ENCODE data around the gene ADAMTSL1.
A peak's percentile ranks its signal among the peaks of the same experiment; 100 is the strongest.
"Not testable (repeated sequence)": the region's sequence is repeated elsewhere in the genome, so short reads cannot be mapped to it uniquely, and the experiment has no call there.

Gene ADAMTSL1

GRCh38 chr9:18863791-18864190 lies 389.8 kb downstream of the ADAMTSL1 start:
- no peak for DNase-seq (ENCODE audit: low spot score)

DNA sequence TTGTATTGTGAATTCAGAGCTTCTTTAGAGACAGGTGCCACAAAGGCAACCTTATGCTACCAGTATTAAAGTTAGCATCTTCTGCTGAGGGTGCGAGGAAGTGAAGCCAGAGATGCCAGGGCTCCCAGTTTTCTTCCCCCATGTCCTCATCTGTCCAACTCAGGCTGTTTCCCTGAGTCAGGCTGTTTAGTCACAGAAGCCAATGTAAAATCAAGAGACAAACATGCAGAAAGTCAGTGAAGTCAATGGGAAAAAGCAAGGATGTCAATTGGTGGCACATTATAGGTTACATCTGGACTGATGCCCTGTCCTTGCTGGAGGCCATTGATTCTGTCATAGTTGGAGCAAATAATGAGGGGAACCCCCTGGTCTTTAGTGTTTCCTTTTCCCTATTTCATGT lies 390.6 kb downstream of the ADAMTSL1 start:
- no peak for DNase-seq (ENCODE audit: low spot score)

DNA sequence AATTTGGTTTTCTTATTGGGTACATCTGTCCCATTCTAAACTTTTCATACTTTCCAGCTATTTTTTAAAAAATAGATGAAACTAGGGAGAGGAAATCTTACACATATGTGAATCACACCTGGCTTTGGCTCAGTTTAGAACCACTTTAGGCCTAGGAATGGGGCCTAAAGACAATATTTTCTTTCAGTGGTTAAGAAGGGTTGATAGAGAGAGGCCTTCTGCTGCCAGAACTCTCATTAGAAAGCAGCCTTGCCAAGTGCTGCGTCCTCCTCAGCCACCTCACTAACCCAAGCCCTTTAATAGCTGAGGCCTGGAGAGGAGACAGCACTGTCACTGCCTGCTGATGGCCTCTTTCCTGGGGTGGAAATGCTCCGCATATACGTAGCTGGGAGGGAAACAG lies 391.6 kb downstream of the ADAMTSL1 start:
- no peak for DNase-seq (ENCODE audit: low spot score)

- no peak for DNase-seq (ENCODE audit: low spot score)
These were observed 392.3 kb downstream of the ADAMTSL1 start for GRCh38 chr9:18866121-18866831.

- no peak for DNase-seq (ENCODE audit: low spot score)
These were observed 395.8 kb downstream of the ADAMTSL1 start for GRCh38 chr9:18869725-18870124.

DNA sequence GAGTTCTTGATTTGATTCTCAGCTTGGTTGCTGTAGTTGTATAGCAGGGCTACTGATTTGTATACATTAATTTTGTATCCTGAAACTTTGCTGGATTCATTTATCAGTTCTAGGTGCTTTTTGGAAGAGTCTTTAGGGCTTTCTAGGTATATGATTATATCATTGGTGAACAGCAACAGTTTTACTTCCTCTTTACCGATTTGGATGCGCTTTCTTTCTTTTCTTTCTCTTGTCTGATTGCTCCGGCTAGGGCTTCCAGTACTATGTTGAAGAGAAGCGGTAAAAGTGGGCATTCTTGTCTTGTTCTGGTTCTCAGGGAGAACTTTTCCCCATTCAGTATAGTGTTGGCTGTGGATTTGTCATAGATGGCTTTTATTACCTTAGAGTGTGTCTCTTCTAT lies 400.1 kb downstream of the ADAMTSL1 start:
- DNase-seq (ENCODE audit: low spot score), result no peak

- DNase-seq (ENCODE audit: low spot score), result not testable (repeated sequence)
These were observed 401.0 kb downstream of the ADAMTSL1 start for GRCh38 chr9:18874990-18875389.

DNA sequence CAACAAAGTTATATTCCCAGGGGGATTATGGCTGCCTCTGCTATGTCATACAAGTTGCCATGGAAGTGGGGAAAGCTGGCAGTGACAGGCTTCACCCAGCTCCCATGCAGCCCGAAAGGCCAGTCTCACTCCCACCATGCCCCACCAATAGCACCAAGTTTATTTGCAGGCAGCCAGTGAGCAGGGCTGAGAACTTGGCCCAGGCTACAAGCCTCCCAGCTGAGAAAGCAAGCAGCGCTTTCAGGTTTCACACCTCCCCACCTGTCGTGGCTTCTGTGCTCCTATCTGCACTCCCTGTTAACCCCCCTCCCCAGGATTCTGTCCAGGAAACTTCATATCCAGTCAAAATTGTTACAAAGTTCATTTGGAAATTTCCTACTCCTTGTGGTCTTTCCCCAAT lies 404.0 kb downstream of the ADAMTSL1 start:
- no peak for DNase-seq (ENCODE audit: low spot score)

- DNase-seq (ENCODE audit: low spot score), result peak; percentile 15
These were observed 407.8 kb downstream of the ADAMTSL1 start for GRCh38 chr9:18881758-18882157.

GRCh38 chr9:18887546-18887945 lies 413.6 kb downstream of the ADAMTSL1 start:
- DNase-seq (ENCODE audit: low spot score), result no peak

GRCh38 chr9:18888290-18888689 lies 414.3 kb downstream of the ADAMTSL1 start:
- no peak for DNase-seq (ENCODE audit: low spot score)

GRCh38 chr9:18889550-18889949 lies 415.6 kb downstream of the ADAMTSL1 start:
- no peak for DNase-seq (ENCODE audit: low spot score)

- DNase-seq (ENCODE audit: low spot score), result no peak
These were observed 416.4 kb downstream of the ADAMTSL1 start for GRCh38 chr9:18890372-18890771.

DNA sequence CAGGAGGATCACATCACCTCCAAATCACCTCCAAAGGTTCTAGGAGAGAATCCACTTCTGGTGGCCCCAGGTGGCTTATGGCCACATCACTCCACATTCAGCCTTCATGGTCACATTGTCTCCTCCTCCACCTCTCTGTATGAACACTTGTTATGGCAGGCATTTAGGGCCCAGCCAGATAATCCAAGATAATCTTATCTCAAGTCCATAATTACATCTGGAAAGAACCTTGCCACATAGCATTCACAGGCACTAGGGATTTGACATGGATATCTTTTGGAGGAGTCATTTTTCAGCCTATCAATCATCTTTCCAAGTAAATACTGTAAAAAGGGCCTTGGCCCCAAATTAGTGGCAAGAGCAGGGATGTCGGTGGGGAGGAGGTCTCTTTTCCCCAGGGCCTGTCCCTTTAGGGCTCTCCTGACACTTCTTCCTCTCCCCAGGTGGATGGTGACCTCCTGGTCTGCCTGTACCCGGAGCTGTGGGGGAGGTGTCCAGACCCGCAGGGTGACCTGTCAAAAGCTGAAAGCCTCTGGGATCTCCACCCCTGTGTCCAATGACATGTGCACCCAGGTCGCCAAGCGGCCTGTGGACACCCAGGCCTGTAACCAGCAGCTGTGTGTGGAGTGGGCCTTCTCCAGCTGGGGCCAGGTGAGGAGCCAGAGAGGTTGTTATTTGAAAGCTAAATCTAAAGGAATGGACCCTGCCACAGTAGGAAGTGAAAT lies 418.2 kb downstream of the ADAMTSL1 start:
- DNase-seq (ENCODE audit: low spot score), result no peak

DNA sequence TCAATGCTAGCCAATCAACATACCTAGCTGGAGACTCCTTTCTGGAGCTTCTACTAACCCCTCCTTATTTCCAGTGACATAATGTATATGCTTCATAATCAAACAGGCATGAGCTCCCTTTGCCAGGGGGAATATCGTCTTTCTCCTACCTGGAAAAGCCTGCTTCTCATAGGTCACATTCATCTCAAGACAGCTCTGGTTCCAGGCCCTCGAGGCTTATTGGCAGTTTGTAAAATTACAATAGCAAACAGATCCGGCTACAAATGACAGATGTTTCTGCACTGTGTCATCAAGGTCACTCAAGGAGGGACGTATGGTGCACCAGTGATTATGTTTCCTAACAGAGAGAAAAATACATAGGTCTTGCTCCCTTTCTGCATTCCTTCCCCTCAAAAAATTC lies 419.1 kb downstream of the ADAMTSL1 start:
- no peak for DNase-seq (ENCODE audit: low spot score)

DNA sequence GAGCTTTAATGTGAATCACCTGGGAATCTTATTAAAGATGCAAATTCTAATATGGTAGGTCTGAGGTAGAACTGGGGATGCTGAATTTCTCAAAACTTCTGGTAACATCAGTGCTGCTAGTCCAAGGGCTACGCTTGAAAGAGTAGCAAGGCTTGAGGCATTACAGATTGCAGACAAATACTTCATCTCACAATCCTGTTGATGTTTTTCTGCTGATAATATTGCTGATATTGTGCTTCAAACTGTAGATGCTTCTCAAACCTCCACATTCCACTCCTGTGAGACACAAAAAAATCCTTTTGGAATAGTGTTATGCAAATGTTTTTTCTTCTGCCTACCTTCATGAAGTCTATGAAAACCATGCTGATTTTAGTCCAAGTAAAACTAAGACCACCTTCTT lies 419.5 kb downstream of the ADAMTSL1 start:
- DNase-seq (ENCODE audit: low spot score), result no peak

DNA sequence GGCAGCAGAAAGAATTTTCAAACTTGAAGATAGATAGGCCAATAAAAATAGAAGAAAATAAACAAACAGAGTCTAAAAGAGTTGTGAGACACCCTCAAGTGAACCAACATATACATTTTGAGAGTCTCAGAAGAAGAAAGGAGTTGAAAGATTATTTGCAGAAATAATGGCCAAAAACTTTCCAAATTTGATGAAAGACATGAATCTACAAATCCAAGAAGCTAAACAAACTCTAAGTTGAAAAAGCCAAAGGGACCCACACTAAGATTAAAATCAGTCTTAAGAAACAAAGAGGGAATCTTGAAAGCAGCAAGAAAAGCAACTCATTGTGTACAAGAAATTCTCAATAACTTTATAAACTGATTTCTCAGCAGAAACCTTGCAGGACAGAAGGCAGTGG lies 422.1 kb downstream of the ADAMTSL1 start:
- no peak for DNase-seq (ENCODE audit: low spot score)

GRCh38 chr9:18896531-18897179 lies 422.7 kb downstream of the ADAMTSL1 start:
- no peak for DNase-seq (ENCODE audit: low spot score)

DNA sequence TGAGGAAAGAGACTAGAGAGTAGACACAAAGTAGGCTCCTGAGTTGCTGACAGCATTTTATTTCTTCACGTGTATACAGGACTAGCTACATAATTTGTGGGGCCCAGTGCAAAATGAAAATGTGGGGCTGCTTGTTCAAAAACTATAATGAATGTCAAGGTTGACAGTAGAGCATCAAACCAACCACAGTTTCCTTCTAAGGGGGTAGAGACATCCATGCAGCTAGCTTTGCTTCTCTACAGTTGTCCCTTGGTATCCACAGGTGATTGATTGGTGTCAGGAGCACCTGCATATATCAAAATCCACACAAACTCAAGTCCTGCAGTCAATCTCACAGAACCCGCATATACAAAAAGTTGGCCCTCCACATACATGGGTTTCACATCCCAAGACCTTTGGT lies 429.5 kb downstream of the ADAMTSL1 start:
- no peak for DNase-seq (ENCODE audit: low spot score)

DNA sequence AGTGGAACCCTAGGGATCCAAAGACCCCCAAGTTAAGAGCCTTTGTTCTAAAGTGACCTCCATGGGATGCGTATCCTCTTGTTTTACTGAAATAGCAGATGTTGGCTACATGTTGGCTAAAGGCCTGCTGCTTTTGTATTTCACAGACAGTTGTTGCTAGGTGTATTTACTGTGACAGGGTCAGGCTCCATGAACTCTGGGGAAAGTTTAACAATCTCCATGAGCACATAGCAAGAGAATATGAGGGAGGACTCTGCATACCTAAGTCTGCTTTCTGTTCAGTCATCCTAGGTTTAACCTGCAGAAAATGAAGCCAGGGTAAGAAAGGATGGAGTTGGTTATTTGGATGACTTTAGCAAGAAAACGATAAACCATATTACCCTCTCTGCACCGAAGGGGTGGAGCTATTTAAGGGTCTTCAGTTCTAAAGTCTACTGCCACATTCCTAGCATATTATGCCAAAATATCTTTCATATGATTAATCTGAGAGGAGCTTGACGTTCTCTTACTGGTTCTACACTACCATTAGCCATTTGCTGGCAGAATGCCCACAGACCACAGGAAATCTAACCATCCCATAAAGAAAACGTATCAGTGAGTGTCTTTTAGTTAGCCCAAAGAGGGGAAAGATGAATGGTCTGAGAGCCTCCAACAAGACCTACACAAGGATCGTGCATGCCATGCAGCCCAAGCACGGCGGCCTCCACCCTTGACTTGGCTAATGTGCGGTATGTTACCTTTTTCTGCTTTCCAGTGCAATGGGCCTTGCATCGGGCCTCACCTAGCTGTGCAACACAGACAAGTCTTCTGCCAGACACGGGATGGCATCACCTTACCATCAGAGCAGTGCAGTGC lies 431.3 kb downstream of the ADAMTSL1 start:
- DNase-seq (ENCODE audit: low spot score), result no peak

GRCh38 chr9:18905883-18906629 lies 432.1 kb downstream of the ADAMTSL1 start:
- no peak for DNase-seq (ENCODE audit: low spot score)

Data from globus pallidus (tissue), 1 donor.